Progenitor cell of endocrine pancreas (in vitro differentiated cells): ENCODE measurements around the gene WWP2. TPM values are rescaled to one million over a fixed set of nuclear protein-coding genes. Genes with fewer than 3 reads are reported as not detected.

ENCODE experiments used
- DNase-seq: peaks from one replicate; pipeline ENCODE4 v3.0.0; 2021; ENCODE audit warnings: low spot score; ENCODE audit not compliant: unreplicated experiment
- H3K27ac Mint-ChIP-seq: 2 replicates; pipeline ENCODE4 v1.8.0; 2021; ENCODE audit warnings: mild to moderate bottlenecking, moderate library complexity, mixed read lengths
- H3K27me3 Mint-ChIP-seq: 2 replicates; pipeline ENCODE4 v1.8.0; 2021; ENCODE audit warnings: mixed read lengths
- H3K36me3 Mint-ChIP-seq: 2 replicates; pipeline ENCODE4 v1.8.0; 2022; ENCODE audit warnings: mixed read lengths; ENCODE audit not compliant: insufficient read depth
- H3K4me1 Mint-ChIP-seq: 2 replicates; pipeline ENCODE4 v1.8.0; 2021; ENCODE audit warnings: low read depth, mixed read lengths
- H3K4me3 Mint-ChIP-seq: 2 replicates; pipeline ENCODE4 v1.8.0; 2021; ENCODE audit warnings: low read depth, mild to moderate bottlenecking, moderate library complexity, mixed read lengths
- H3K9me3 Mint-ChIP-seq: 2 replicates; pipeline ENCODE4 v1.8.0; 2021; ENCODE audit warnings: low read depth, mixed read lengths
- total RNA-seq: library from RNA; stranded (reverse); gene quantifications from 2 replicates; pipeline ENCODE4 v1.2.1, GENCODE V29; 2021
- TF ChIP-seq, protein P1 (sequence below): fragments of 200-600 bp; sonication (generic); IDR thresholded peaks from one replicate; pipeline ENCODE4 v1.5.0; 2021; ENCODE audit warnings: antibody characterized with exemption, mild to moderate bottlenecking; ENCODE audit not compliant: unreplicated experiment

The WWP2 gene
- total RNA-seq, 1 donor from 2014 or later = 62.3 TPM

DNA sequence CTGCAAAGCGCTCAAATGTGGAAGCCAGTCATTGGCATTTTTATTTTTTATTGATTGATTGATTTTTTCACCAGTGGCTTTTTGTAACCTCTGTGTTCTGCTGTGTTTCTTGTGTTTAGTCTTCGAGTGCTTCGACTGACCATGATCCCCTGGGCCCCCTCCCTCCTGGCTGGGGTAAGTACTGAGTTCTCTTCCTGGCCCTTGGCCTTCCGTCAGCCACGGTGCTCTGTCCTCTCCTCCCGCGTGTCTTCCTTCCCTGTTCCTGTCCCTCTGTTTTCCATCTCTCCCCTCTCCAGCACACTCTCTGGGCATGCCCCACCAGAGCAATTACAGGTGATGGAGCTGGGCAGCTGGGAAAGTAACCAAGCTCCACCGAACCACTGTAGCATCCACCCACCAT lies 163.2 kb downstream of the WWP2 start:
- H3K4me3 Mint-ChIP-seq = no peak overlapping the region
- H3K36me3 Mint-ChIP-seq = peaks cover 10% of the 10 kb centered on the region
- H3K27me3 Mint-ChIP-seq = no peaks in the 10 kb centered on the region
- no peaks in the 10 kb centered on the region for H3K9me3 Mint-ChIP-seq
- TF ChIP-seq, protein P1, sequence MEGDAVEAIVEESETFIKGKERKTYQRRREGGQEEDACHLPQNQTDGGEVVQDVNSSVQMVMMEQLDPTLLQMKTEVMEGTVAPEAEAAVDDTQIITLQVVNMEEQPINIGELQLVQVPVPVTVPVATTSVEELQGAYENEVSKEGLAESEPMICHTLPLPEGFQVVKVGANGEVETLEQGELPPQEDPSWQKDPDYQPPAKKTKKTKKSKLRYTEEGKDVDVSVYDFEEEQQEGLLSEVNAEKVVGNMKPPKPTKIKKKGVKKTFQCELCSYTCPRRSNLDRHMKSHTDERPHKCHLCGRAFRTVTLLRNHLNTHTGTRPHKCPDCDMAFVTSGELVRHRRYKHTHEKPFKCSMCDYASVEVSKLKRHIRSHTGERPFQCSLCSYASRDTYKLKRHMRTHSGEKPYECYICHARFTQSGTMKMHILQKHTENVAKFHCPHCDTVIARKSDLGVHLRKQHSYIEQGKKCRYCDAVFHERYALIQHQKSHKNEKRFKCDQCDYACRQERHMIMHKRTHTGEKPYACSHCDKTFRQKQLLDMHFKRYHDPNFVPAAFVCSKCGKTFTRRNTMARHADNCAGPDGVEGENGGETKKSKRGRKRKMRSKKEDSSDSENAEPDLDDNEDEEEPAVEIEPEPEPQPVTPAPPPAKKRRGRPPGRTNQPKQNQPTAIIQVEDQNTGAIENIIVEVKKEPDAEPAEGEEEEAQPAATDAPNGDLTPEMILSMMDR = no peak
- no peak for DNase-seq
- H3K27ac Mint-ChIP-seq = peak overlapping the region; percentile 84
- H3K4me1 Mint-ChIP-seq = peaks cover 20% of the 10 kb centered on the region

DNA sequence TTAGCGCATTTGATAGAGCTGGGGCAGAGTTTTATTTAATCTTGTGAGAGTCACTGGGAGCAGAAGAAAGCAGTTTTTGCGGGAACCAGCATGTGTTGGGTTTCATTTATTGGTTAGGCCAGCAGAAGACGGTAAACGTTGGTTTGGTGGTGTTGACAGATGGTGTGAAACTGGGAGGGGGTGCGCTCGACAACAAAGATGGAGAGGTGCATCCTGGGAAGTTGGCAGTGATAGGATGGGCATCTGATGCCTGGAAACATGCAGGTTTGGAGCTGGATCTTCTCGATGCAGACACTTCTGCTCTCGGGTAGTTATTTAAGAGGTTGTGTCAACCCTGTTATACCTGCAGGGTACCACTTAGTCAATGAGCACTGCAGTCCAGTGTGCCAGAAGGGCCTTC lies 164.1 kb downstream of the WWP2 start:
- no peak for DNase-seq

DNA sequence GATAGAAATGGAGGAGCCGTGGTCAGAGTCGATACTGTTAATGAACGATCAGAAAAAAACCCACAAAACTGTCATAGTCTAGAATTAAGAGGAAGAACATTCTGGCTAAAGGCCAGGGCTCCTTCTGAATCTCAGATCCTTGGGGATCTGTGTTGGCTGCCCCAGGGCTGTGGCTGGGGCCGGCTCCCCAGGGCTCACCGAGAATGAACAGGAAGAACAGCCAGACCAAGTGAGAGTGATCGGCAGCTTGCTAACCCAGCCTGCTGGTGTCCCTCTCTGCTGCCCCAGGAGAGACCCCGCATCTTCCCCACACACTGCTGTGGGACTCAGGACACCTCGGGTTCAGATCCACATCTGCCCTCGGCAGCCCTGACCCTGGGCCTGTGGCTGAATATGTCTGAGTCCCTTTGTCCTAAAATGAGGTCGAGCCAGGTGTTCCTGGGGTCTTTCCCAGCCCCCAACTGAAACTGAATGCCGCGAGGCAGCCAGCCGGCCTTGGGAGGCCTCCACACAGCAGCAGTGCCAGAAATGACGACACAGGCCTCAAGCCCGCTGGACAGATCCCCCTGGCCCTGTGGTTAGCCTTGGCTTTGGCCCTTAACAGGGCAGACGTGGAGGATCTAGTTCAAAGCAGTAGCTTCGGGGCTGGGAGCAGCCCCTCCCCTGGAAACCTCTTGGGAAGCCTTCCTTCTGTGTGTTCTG lies 165.1 kb downstream of the WWP2 start:
- no peaks in the 10 kb centered on the region for H3K9me3 Mint-ChIP-seq
- no peaks in the 10 kb centered on the region for H3K27me3 Mint-ChIP-seq
- peaks cover 20% of the 10 kb centered on the region for H3K4me1 Mint-ChIP-seq
- H3K4me3 Mint-ChIP-seq = no peak overlapping the region
- peak overlapping the region; percentile 89 for H3K27ac Mint-ChIP-seq
- TF ChIP-seq, protein P1 = no peak
- H3K36me3 Mint-ChIP-seq = peaks cover 9% of the 10 kb centered on the region
- DNase-seq = no peak

More for the DNA sequence above, 164.1 kb downstream of the WWP2 start:
- peaks cover 20% of the 10 kb centered on the region for H3K4me1 Mint-ChIP-seq
- H3K9me3 Mint-ChIP-seq = no peaks in the 10 kb centered on the region
- H3K27ac Mint-ChIP-seq = peak overlapping the region; percentile 13
- TF ChIP-seq, protein P1 = no peak
- no peak overlapping the region for H3K4me3 Mint-ChIP-seq
- peaks cover 10% of the 10 kb centered on the region for H3K36me3 Mint-ChIP-seq
- no peaks in the 10 kb centered on the region for H3K27me3 Mint-ChIP-seq

DNA sequence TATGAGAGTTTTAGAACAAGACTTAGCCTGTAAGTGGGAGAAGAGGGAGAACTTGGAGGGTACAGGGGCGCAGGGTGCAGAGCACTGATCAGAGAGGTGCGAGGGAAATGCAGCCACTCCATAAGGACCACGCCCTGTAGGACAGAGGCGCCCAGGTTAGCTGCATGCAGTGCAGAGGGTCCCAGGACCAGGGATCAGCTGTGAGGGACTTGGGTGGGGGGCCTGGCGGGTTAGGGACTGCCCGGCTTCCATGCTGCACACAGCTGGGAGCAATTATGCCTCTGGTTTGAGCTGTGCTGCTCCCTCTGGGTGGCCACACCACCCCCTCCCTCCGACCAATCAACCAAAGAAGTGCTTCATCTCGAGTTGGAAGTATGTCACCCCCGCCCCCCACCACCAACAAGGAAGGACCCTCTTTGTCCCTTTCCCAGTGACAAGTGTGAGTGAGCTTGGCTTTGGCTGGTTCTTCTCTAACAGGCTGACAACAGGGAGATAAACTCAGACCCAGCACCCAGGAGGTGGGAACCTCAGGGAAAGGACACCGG lies 166.8 kb downstream of the WWP2 start:
- TF ChIP-seq, protein P1 = no peak
- Mint-ChIP-seq H3K4me1 (peaks cover 17% of the 10 kb centered on the region), H3K36me3 (peaks cover 12% of the 10 kb centered on the region), H3K9me3 (no peaks in the 10 kb centered on the region), H3K27me3 (no peaks in the 10 kb centered on the region), H3K27ac (peak overlapping the region; percentile 70), H3K4me3 (no peak overlapping the region)
- DNase-seq = no peak

DNA sequence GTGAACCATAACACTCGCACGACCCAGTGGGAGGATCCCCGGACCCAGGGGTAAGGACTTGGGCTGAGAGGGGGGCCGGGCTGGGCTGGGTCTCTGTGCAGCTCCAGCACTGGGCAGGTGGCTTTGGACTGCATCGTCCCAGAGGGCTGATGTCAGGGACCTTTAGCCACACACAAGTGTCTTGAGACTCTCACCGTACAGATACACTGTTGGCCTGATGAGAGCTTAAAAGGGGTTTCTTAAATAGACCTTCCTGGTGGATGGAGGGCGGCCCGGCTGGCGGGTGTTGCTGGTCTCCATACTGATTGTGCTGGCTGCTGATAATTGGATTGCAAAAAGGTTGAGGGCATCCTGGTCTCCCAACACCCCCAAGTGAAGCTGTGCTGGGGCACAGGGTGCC lies 167.3 kb downstream of the WWP2 start:
- Mint-ChIP-seq H3K27me3 (no peaks in the 10 kb centered on the region), H3K4me1 (peaks cover 14% of the 10 kb centered on the region), H3K36me3 (peaks cover 12% of the 10 kb centered on the region), H3K27ac (no peak overlapping the region), H3K4me3 (no peak overlapping the region), H3K9me3 (no peaks in the 10 kb centered on the region)
- DNase-seq = no peak
- TF ChIP-seq, protein P1 = no peak
